ENCODE results near the gene CLDN9. TPM values are rescaled to one million over a fixed set of nuclear protein-coding genes. Genes with fewer than 3 reads are reported as not detected.

The CLDN9 gene
- total and polyA plus RNA-seq, 2 donors (not counting 1 experiment from before 2014, with no cell fraction given): 0.04 TPM; not detected in 1

- H3K27ac ChIP-seq (ENCODE audit: low read length in 2 of 2): no peak within 1 kb of the TSS
- H3K4me3 ChIP-seq (ENCODE audit: control extremely low read depth in 1 of 5, extremely low read depth in 1 of 5, insufficient read depth in 1 of 5, low read depth in 2 of 5, low read length in 4 of 5): peak within 1 kb of the TSS; percentile 31 to 64 (median 58)
- TF ChIP-seq, protein P1, sequence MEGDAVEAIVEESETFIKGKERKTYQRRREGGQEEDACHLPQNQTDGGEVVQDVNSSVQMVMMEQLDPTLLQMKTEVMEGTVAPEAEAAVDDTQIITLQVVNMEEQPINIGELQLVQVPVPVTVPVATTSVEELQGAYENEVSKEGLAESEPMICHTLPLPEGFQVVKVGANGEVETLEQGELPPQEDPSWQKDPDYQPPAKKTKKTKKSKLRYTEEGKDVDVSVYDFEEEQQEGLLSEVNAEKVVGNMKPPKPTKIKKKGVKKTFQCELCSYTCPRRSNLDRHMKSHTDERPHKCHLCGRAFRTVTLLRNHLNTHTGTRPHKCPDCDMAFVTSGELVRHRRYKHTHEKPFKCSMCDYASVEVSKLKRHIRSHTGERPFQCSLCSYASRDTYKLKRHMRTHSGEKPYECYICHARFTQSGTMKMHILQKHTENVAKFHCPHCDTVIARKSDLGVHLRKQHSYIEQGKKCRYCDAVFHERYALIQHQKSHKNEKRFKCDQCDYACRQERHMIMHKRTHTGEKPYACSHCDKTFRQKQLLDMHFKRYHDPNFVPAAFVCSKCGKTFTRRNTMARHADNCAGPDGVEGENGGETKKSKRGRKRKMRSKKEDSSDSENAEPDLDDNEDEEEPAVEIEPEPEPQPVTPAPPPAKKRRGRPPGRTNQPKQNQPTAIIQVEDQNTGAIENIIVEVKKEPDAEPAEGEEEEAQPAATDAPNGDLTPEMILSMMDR (IDR thresholded peaks at IDR 0.05): no peak
- no peak for TF ChIP-seq EZH2 (IDR thresholded peaks at IDR 0.05; ENCODE audit: borderline replicate concordance, insufficient read depth, low read depth, low read length, poor library complexity, severe bottlenecking)
- CTCF ChIA-PET: interaction anchor here (1.7 kb wide), 1 partner anchor 42 kb away, joined by 3 read pairs; no protein-coding TSS in a partner anchor
- 2% methylated on average over 98 of the region's 98 CpGs for WGBS (ENCODE audit: insufficient coverage)
- H3K36me3 ChIP-seq (replicated peaks in 1 of 2; ENCODE audit: control extremely low read depth in 1 of 2, control insufficient read depth in 1 of 2, extremely low read depth in 1 of 2, insufficient read depth in 2 of 2, low read length in 1 of 2): no peaks in the 10 kb centered on the region
- intact Hi-C loops (cut with micrococcal nuclease): loop anchor here (1.0 to 5.0 kb wide), 3 partner anchors 11 to 58 kb away; partner anchors contain the start of genes FLYWCH1, HCFC1R1, PKMYT1 and THOC6
- H4K20me1 ChIP-seq (ENCODE audit: control insufficient read depth, insufficient read depth, low read length, poor library complexity, severe bottlenecking): peaks cover 24% of the 10 kb centered on the region
- peak within 1 kb of the TSS; percentile 73 for H3K27ac Mint-ChIP-seq
- peaks cover 0 to 25% (median 0%) of the 10 kb centered on the region in 3 donors for H3K9me3 ChIP-seq (ENCODE audit: control extremely low read depth in 1 of 3, control insufficient read depth in 2 of 3, insufficient read depth in 1 of 3, low read length in 2 of 3)
- ATAC-seq (ENCODE audit: low read depth): peak; percentile 81
- H3K9me3 Mint-ChIP-seq (ENCODE audit: insufficient read depth): no peaks in the 10 kb centered on the region
- H3K79me2 ChIP-seq (ENCODE audit: control insufficient read depth, insufficient read depth, low read length): no peaks in the 10 kb centered on the region
- H3K4me1 Mint-ChIP-seq: peaks cover 24% of the 10 kb centered on the region
- H2AFZ ChIP-seq (ENCODE audit: insufficient read depth, low read depth, low read length, poor library complexity, severe bottlenecking): peak within 1 kb of the TSS; percentile 67
- H3K4me2 ChIP-seq (replicated peaks; ENCODE audit: low read depth, low read length, poor library complexity, severe bottlenecking): peak within 1 kb of the TSS; percentile 99
- H3K9ac ChIP-seq (ENCODE audit: low read length): peak within 1 kb of the TSS; percentile 73
- H3K27me3 ChIP-seq (replicated peaks in 1 of 4; ENCODE audit: control extremely low read depth in 1 of 4, control insufficient read depth in 3 of 4, insufficient read depth in 4 of 4, low read length in 3 of 4): peaks cover 0 to 51% (median 14%) of the 10 kb centered on the region in 4 experiments
- POLR2A ChIA-PET: no interaction called here
- H3K4me3 Mint-ChIP-seq: peak within 1 kb of the TSS; percentile 87
- peaks cover 53 to 56% of the 10 kb centered on the region in 2 donors for H3K4me1 ChIP-seq (ENCODE audit: control insufficient read depth in 2 of 2, insufficient read depth in 2 of 2, low read length in 2 of 2)
- H3K27me3 Mint-ChIP-seq: peaks cover 16% of the 10 kb centered on the region
- peak; percentile 92 for DNase-seq
These were observed 43.8 kb upstream of the CLDN9 start, which contains the start of gene PAQR4 for GRCh38 chr16:2968738-2969544. Gene PAQR4 (plus strand): TSS chr16:2969348. CDS start chr16:2969675, 327 bp downstream.
